ENCODE data around the gene BTNL9. TPM values are rescaled to one million over a fixed set of nuclear protein-coding genes. Genes with fewer than 3 reads are reported as not detected.

BTNL9 gene
- total RNA-seq, 4 donors from 2014 or later = 24.9 to 54.9 (median 47.5) TPM

DNA sequence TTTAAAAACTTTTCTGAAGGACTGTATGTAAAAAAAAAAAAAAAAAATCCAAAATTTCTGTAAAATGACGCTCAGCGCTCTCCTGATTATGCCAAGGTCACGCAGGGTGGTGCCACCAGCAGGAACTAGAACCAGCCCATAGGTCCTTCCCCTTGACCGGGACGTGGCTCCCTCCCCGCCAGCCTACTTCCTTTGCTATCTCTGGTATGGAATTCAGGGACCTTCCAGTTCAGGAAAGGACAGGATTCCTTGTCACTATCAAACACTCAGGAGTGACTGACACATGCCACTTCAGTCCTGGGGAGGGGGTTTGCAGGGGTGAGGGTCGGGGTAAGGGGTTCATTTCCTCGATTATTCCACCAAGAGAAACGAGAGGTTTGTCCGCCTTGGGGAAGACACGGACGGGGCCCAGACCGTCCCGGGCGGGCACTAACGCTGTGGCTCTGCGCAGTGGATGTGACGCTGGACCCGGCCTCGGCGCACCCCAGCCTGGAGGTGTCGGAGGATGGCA, 18.8 kb downstream of the BTNL9 start:
- TF ChIP-seq, protein P1, sequence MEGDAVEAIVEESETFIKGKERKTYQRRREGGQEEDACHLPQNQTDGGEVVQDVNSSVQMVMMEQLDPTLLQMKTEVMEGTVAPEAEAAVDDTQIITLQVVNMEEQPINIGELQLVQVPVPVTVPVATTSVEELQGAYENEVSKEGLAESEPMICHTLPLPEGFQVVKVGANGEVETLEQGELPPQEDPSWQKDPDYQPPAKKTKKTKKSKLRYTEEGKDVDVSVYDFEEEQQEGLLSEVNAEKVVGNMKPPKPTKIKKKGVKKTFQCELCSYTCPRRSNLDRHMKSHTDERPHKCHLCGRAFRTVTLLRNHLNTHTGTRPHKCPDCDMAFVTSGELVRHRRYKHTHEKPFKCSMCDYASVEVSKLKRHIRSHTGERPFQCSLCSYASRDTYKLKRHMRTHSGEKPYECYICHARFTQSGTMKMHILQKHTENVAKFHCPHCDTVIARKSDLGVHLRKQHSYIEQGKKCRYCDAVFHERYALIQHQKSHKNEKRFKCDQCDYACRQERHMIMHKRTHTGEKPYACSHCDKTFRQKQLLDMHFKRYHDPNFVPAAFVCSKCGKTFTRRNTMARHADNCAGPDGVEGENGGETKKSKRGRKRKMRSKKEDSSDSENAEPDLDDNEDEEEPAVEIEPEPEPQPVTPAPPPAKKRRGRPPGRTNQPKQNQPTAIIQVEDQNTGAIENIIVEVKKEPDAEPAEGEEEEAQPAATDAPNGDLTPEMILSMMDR (IDR thresholded peaks at IDR 0.05) = no peak
- no peak for TF ChIP-seq EP300 (IDR thresholded peaks at IDR 0.05)
- no peak for TF ChIP-seq POLR2A (IDR thresholded peaks at IDR 0.05)
- WGBS, 2 donors = 14 to 15% methylated on average over 21 of the region's 22 CpGs
- H3K27me3 ChIP-seq = peaks cover 0 to 78% of the 10 kb centered on the region in 2 donors

DNA sequence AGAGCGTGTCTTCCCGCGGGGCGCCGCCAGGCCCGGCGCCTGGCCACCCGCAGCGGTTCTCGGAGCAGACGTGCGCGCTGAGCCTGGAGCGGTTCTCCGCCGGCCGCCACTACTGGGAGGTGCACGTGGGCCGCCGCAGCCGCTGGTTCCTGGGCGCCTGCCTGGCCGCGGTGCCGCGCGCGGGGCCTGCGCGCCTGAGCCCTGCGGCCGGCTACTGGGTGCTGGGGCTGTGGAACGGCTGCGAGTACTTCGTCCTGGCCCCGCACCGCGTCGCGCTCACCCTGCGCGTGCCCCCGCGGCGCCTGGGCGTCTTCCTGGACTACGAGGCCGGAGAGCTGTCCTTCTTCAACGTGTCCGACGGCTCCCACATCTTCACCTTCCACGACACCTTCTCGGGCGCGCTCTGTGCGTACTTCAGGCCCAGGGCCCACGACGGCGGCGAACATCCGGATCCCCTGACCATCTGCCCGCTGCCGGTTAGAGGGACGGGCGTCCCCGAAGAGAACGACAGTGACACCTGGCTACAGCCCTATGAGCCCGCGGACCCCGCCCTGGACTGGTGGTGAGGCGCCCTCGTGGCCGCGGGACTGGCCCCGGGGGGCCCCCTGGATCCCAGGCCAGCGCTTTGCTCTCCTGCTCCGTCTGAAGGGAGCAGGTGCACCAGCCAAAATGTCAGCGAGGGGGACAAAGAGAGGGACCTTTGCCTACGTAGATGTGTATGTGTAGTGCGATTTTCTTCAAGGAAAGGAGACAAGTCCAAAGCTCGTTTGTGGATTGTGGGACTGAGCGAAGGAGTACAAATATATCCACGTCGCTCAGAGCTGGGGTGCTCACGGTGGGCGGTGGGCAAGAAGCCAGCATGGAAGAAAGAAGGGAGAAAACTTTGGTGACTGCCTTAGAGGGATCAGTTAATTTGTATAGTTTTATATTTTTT, 19.5 kb downstream of the BTNL9 start:
- Histone ChIP-seq H3K4me3 (no peak overlapping the region), H3K4me1 (peaks cover 0 to 8% (median 0%) of the 10 kb centered on the region in 4 donors), H3K9me3 (peaks cover 0 to 5% (median 0%) of the 10 kb centered on the region in 4 donors), H3K27me3 (peaks cover 0 to 71% of the 10 kb centered on the region in 2 donors), H3K36me3 (no peaks in the 10 kb centered on the region), H3K27ac (no peak overlapping the region)
- TF ChIP-seq EP300 (IDR thresholded peaks at IDR 0.05) = no peak
- TF ChIP-seq POLR2A (IDR thresholded peaks at IDR 0.05) = no peak
- TF ChIP-seq, protein P1 (IDR thresholded peaks at IDR 0.05) = no peak
- WGBS, 2 donors = 10 to 11% methylated on average over 43 to 66 of the region's 86 CpGs
- DNase-seq (ENCODE audit: low spot score in 2 of 2) = no peak

More for the DNA sequence above, 18.8 kb downstream of the BTNL9 start:
- peaks cover 0 to 3% (median 0%) of the 10 kb centered on the region in 4 donors for H3K9me3 ChIP-seq
- DNase-seq (ENCODE audit: low spot score in 2 of 2) = no peak
- no peak overlapping the region for H3K4me3 ChIP-seq
- H3K36me3 ChIP-seq = no peaks in the 10 kb centered on the region
- H3K27ac ChIP-seq = no peak overlapping the region
- H3K4me1 ChIP-seq = peaks cover 0 to 12% (median 1%) of the 10 kb centered on the region in 4 donors

DNA sequence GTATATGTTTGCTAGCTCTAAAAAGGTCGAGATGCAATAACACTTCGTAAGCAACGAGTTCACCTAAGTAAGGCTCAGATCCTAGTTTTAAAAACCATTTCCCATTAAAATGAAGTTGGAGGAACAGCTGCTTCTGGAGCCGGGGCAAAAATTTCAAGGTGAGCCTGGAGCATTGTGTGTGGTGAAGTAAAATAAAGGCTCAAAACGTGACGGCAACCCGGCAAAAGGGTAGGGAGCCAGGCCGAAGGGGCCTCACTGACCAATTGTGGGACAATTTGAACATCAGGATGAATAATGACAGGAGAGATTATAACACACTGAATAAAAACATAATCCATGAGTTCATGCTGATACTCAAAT, 20.1 kb downstream of the BTNL9 start:
- H3K36me3 ChIP-seq = no peaks in the 10 kb centered on the region
- no peak for DNase-seq (ENCODE audit: low spot score in 2 of 2)
- H3K9me3 ChIP-seq = peaks cover 0 to 5% (median 0%) of the 10 kb centered on the region in 4 donors
- H3K27me3 ChIP-seq = peaks cover 0 to 65% of the 10 kb centered on the region in 2 donors
- peaks cover 0 to 8% (median 0%) of the 10 kb centered on the region in 4 donors for H3K4me1 ChIP-seq
- no peak overlapping the region for H3K4me3 ChIP-seq
- TF ChIP-seq POLR2A (IDR thresholded peaks at IDR 0.05) (no peak), EP300 (IDR thresholded peaks at IDR 0.05) (no peak)
- TF ChIP-seq, protein P1 (IDR thresholded peaks at IDR 0.05) = no peak
- WGBS, 2 donors = 70 to 71% methylated on average over 8 of the region's 8 CpGs
- no peak overlapping the region for H3K27ac ChIP-seq

DNA sequence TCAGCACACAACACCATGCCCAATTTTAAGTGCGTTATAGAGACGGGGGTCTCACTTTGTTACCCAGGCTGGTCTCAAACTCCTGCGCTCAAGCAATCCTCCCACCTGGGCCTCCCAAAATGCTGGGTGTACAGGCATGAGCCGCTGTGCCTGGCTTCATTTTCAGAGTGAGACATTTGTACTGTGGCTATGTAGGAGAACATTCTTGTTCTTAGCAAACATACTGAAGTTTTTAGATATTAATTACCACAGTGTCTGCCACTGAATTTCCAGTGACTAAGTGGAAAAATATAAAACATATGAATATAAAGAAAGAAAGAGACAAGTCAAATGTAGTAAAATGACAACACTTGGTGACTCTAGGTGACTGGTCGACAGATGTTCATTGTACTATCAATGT, 20.9 kb downstream of the BTNL9 start:
- H3K9me3 ChIP-seq = peaks cover 0 to 5% (median 0%) of the 10 kb centered on the region in 4 donors
- no peak overlapping the region for H3K27ac ChIP-seq
- 87 to 90% methylated on average over 5 of the region's 5 CpGs for WGBS, 2 donors
- H3K4me1 ChIP-seq = peaks cover 0 to 8% (median 0%) of the 10 kb centered on the region in 4 donors
- TF ChIP-seq, protein P1 (IDR thresholded peaks at IDR 0.05) = no peak
- TF ChIP-seq EP300 (IDR thresholded peaks at IDR 0.05) (no peak), POLR2A (IDR thresholded peaks at IDR 0.05) (no peak)
- DNase-seq (ENCODE audit: low spot score in 2 of 2) = no peak
- no peaks in the 10 kb centered on the region for H3K36me3 ChIP-seq
- peaks cover 0 to 60% of the 10 kb centered on the region in 2 donors for H3K27me3 ChIP-seq
- no peak overlapping the region for H3K4me3 ChIP-seq

DNA sequence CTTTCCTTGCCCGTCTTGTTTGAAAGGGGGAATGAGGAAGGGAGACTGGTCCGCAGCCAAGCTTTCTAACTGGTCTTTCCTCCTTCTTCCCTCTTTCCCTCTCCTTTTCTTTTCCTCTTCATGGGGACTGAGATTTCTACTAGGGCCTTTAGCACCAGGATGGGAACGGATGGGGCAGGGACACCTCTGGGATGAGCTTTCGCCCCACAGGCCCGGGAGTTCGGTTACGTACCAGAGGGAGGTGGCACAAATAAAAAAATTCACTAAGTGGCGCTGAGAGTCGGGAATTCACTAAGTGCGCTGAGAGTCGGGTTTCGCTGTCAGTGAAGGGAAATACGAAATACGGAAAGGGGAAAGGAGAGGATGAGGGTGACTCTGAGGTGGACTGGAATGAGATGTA, 21.6 kb downstream of the BTNL9 start:
- Histone ChIP-seq H3K36me3 (no peaks in the 10 kb centered on the region), H3K27ac (no peak overlapping the region), H3K4me3 (no peak overlapping the region), H3K27me3 (peaks cover 0 to 57% of the 10 kb centered on the region in 2 donors), H3K9me3 (peaks cover 0 to 5% (median 0%) of the 10 kb centered on the region in 4 donors), H3K4me1 (peaks cover 0 to 8% (median 0%) of the 10 kb centered on the region in 4 donors)
- DNase-seq (ENCODE audit: low spot score in 2 of 2) = no peak
- TF ChIP-seq EP300 (IDR thresholded peaks at IDR 0.05) (no peak), POLR2A (IDR thresholded peaks at IDR 0.05) (no peak)
- TF ChIP-seq, protein P1 (IDR thresholded peaks at IDR 0.05) = no peak
- WGBS, 2 donors = 57 to 61% methylated on average over 14 of the region's 14 CpGs
